GM12878 (cell line): ENCODE data around the gene SSUH2. TPM values are rescaled to one million over a fixed set of nuclear protein-coding genes. Genes with fewer than 3 reads are reported as not detected.

Experiments
- BCLAF1 ChIP-seq: fragments of 450-650 bp; IDR thresholded peaks from 2 replicates; pipeline ENCODE4 v1.6.1; 2017; ENCODE audit warnings: antibody characterized with exemption, mild to moderate bottlenecking, moderate library complexity
- BMI1 ChIP-seq: fragments of 450-650 bp; IDR thresholded peaks from 2 replicates; pipeline ENCODE4 v1.6.1; 2016; ENCODE audit warnings: mild to moderate bottlenecking, moderate library complexity, borderline replicate concordance
- CBFB ChIP-seq: IDR thresholded peaks from 2 replicates; pipeline ENCODE4 v1.6.1; 2016; ENCODE audit warnings: antibody characterized with exemption, low read depth
- CEBPB ChIP-seq, 2 experiments: fragments of 150-350 bp in 1 of 2; IDR thresholded peaks; 2 replicates each; pipeline ENCODE4 v1.6.1; 2012 to 2014; ENCODE audit warnings: low read depth in 2 of 2, low read length in 2 of 2, borderline replicate concordance in 1 of 2, inconsistent platforms in 1 of 2
- EED ChIP-seq: sonication (generic); IDR thresholded peaks from 2 replicates; pipeline ENCODE4 v1.6.1; 2016; ENCODE audit warnings: antibody characterized with exemption, low read depth
- ELK1 ChIP-seq: IDR thresholded peaks from 2 replicates; pipeline ENCODE4 v1.6.1; 2012; ENCODE audit warnings: low read depth, low read length, improper control_type of control experiment
- HSF1 ChIP-seq: fragments of 150-350 bp; IDR thresholded peaks from 2 replicates; pipeline ENCODE4 v1.6.1; 2014; ENCODE audit warnings: mild to moderate bottlenecking, low read depth, low read length
- MEF2A ChIP-seq: IDR thresholded peaks from 2 replicates; pipeline ENCODE4 v1.6.1; 2011; ENCODE audit warnings: low read depth, mild to moderate bottlenecking, low read length, moderate library complexity; ENCODE audit not compliant: insufficient read depth
- MTA3 ChIP-seq: IDR thresholded peaks from 2 replicates; pipeline ENCODE4 v1.6.1; 2012; ENCODE audit warnings: low read length, inconsistent platforms, borderline replicate concordance
- MYB ChIP-seq: fragments of 150-350 bp; IDR thresholded peaks from 2 replicates; pipeline ENCODE4 v1.6.1; 2014; ENCODE audit warnings: mild to moderate bottlenecking, low read depth, low read length, borderline replicate concordance
- PKNOX1 ChIP-seq: fragments of 450-650 bp; IDR thresholded peaks from 2 replicates; pipeline ENCODE4 v1.6.1; 2016; ENCODE audit warnings: mild to moderate bottlenecking
- RFX5 ChIP-seq: IDR thresholded peaks from 2 replicates; pipeline ENCODE4 v1.6.1; 2011; ENCODE audit warnings: low read depth, low read length, improper control_type of control experiment
- SP1 ChIP-seq: IDR thresholded peaks from one replicate; pipeline ENCODE4 v1.6.1; 2011; ENCODE audit warnings: low read depth, low read length
- SPI1 ChIP-seq: IDR thresholded peaks from 2 replicates; pipeline ENCODE4 v1.6.1; 2011; ENCODE audit warnings: low read depth, mild to moderate bottlenecking, low read length, moderate library complexity, borderline replicate concordance; ENCODE audit not compliant: insufficient read depth
- SRF ChIP-seq, 2 experiments: IDR thresholded peaks; 2 replicates each; pipeline ENCODE4 v1.6.1; 2011; ENCODE audit warnings: low read depth in 2 of 2, low read length in 2 of 2, mild to moderate bottlenecking in 1 of 2, moderate library complexity in 1 of 2
- TCF3 ChIP-seq: IDR thresholded peaks from 2 replicates; pipeline ENCODE4 v1.6.1; 2012; ENCODE audit warnings: low read depth, mild to moderate bottlenecking, low read length, borderline replicate concordance; ENCODE audit not compliant: insufficient read depth
- ZNF687 ChIP-seq: fragments of 450-650 bp; IDR thresholded peaks from 2 replicates; pipeline ENCODE4 v1.6.1; 2017; ENCODE audit warnings: mild to moderate bottlenecking, moderate library complexity
- polyA plus RNA-seq, 11 experiments: library from polyadenylated mRNA; depleted of rRNA in 4 of 11; unstranded in 6 of 11; stranded (reverse) in 5 of 11; fragments of >200 nt; fragmentation: Nextera tagmentation in 4 of 11; fragmentation: Illumina TruSeq in 1 of 11; extraction: Ambion mirVana in 4 of 11; extraction: Trizol in 1 of 11; gene quantifications; 1 replicate in 1 of 11; 2 replicates in 10 of 11; pipeline versions ENCODE4 v1.2.1 to v1.2.3, GENCODE V29; 2011 to 2016; ENCODE audit warnings: inconsistent platforms in 2 of 11, missing spikeins in 2 of 11, low read depth in 1 of 11
- total RNA-seq, 4 experiments: library from RNA; depleted of rRNA in 3 of 4; stranded (reverse); fragments of >200 nt in 3 of 4; fragmentation: Illumina TruSeq in 1 of 4; extraction: Trizol in 1 of 4; gene quantifications; 2 replicates each; pipeline versions ENCODE4 v1.2.1 to v1.2.3, GENCODE V29; 2013 to 2021

SSUH2 gene
- total and polyA plus RNA-seq, 10 of the 15 experiments (the other 5 are each of a cell fraction or from before 2014, with no cell fraction given) = 0.09 to 0.26 TPM; not detected in 8

- TF ChIP-seq BCLAF1 (no peak), SP1 (no peak), RFX5 (0 out of 2 replicates have a peak, but pooled peaks have one; percentile 53), SRF (IDR thresholded peaks at IDR 0.05; ENCODE audit: low read depth in 2 of 2, low read length in 2 of 2) (no peak), ZNF687 (no peak), MTA3 (no peak), TCF3 (peak; percentile 87), BMI1 (no peak), MEF2A (no peak), CBFB (no peak), MYB (no peak), SPI1 (peak; percentile 19; the same call in 1 of the 2 replicates), ELK1 (no peak), CEBPB (IDR thresholded peaks at IDR 0.05; ENCODE audit: borderline replicate concordance in 1 of 2, low read depth in 2 of 2, low read length in 2 of 2) (no peak), PKNOX1 (no peak), HSF1 (no peak), EED (peak; percentile 94)
These were observed 65.5 kb downstream of the SSUH2 start (continued) for GRCh38 chr3:8579096-8579495.
